Gastrocnemius medialis (tissue), 4 donors: ENCODE measurements around the gene PUM1. TPM values are rescaled to one million over a fixed set of nuclear protein-coding genes. Genes with fewer than 3 reads are reported as not detected.

Experiments
- ATAC-seq, 2 donors: fragments of 150-250 bp; one replicate each; pipeline ENCODE4 v1.9.1; 2016
- DNase-seq, 2 donors: peaks; one replicate each; pipeline ENCODE4 v3.0.0-alpha.2; 2019
- H3K27ac ChIP-seq, 4 donors: fragments of 200-600 bp; sonication (generic); 1 replicate in 1 of 4; 2 replicates in 3 of 4; pipeline ENCODE4 v1.5.1; 2016 to 2018; ENCODE audit warnings: mild to moderate bottlenecking in 2 of 4, moderate library complexity in 1 of 4
- H3K27me3 ChIP-seq, 3 donors: fragments of 200-600 bp; sonication (generic) in 2 of 3; 1 replicate in 1 of 3; 2 replicates in 2 of 3; pipeline versions ENCODE4 v1.5.1 to v1.6.0; 2016 to 2019; ENCODE audit warnings: mild to moderate bottlenecking in 1 of 3, moderate library complexity in 1 of 3
- H3K36me3 ChIP-seq, 2 donors: fragments of 200-600 bp; sonication (generic) in 1 of 2; one replicate each; pipeline ENCODE4 v1.5.1; 2017 to 2018
- H3K4me1 ChIP-seq, 2 donors: fragments of 200-600 bp; sonication (generic) in 1 of 2; one replicate each; pipeline ENCODE4 v1.5.1; 2016 to 2017; ENCODE audit warnings: mild to moderate bottlenecking in 2 of 2
- H3K4me3 ChIP-seq, 4 donors: fragments of 200-600 bp; sonication (generic) in 3 of 4; 1 replicate in 1 of 4; 2 replicates in 3 of 4; pipeline ENCODE4 v1.5.1; 2016 to 2019; ENCODE audit warnings: mild to moderate bottlenecking in 2 of 4
- H3K9me3 ChIP-seq, 3 donors: fragments of 200-600 bp; sonication (generic) in 2 of 3; 1 replicate in 1 of 3; 2 replicates in 2 of 3; pipeline ENCODE4 v1.5.1; 2016 to 2019
- POLR2A ChIP-seq, 2 donors: fragments of 450-650 bp; IDR thresholded peaks; one replicate each; pipeline ENCODE4 v1.6.1; 2017; ENCODE audit warnings: antibody characterized with exemption in 2 of 2, mild to moderate bottlenecking in 2 of 2, moderate library complexity in 2 of 2
- in situ Hi-C, 4 donors: fragments of 200-750 bp; cut with MboI; loops; one replicate each; pipeline versions ENCODE4 v1.15.0 to v1.8.0; 2017; ENCODE audit warnings: low sequenced_read_pairs in 4 of 4
- intact Hi-C: fragments of 100-400 bp; cut with DNase I; formaldehyde crosslinking; loops from one replicate; pipeline ENCODE4 v1.15.1; 2023; ENCODE audit warnings: low total_unique reads
- total RNA-seq, 4 donors: library from RNA; depleted of rRNA; stranded (reverse); fragments of >200 nt; gene quantifications; one replicate each; pipeline versions ENCODE4 v1.1.0 to v1.2.3, GENCODE V29; 2016
- TF ChIP-seq, protein P1 (sequence below), 5 experiments: fragments of 450-650 bp in 3 of 5; fragments of 200-600 bp in 2 of 5; sonication (generic) in 2 of 5; IDR thresholded peaks in 4 of 5; conservative IDR thresholded peaks in 1 of 5; 1 replicate in 4 of 5; 2 replicates in 1 of 5; pipeline ENCODE4 v1.5.1; 2016 to 2019; ENCODE audit warnings: antibody characterized with exemption in 5 of 5, mild to moderate bottlenecking in 3 of 5, moderate library complexity in 3 of 5

PUM1 gene
- total RNA-seq, 4 donors from 2014 or later = 56.7 to 111 (median 76.4) TPM

DNA sequence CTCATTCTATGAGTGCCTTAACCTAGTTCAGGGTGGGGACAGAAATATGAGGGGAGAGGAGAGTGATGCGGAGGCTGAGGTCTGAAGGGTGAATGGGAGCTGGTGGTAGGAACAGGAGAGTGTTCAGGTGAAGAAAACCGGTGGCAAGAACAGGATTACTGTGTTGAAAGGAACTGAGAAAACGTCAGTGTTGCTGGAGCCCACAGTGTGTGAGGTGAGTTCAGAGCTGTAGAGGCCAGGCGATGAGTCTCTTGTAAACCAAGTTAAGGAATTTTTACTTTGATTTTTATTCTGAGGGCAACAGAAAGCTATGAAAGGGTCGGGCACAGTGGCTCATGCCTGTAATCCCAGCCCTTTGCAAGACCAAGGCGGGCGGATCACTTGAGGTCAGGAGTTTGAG, 45.3 kb upstream of the PUM1 start:
- H3K27ac ChIP-seq = no peak overlapping the region
- no peak for ATAC-seq
- peaks cover 0 to 6% of the 10 kb centered on the region in 2 donors for H3K4me1 ChIP-seq
- no peaks in the 10 kb centered on the region for H3K9me3 ChIP-seq
- H3K36me3 ChIP-seq = no peaks in the 10 kb centered on the region
- H3K27me3 ChIP-seq = no peaks in the 10 kb centered on the region
- DNase-seq = no peak
- TF ChIP-seq, protein P1, sequence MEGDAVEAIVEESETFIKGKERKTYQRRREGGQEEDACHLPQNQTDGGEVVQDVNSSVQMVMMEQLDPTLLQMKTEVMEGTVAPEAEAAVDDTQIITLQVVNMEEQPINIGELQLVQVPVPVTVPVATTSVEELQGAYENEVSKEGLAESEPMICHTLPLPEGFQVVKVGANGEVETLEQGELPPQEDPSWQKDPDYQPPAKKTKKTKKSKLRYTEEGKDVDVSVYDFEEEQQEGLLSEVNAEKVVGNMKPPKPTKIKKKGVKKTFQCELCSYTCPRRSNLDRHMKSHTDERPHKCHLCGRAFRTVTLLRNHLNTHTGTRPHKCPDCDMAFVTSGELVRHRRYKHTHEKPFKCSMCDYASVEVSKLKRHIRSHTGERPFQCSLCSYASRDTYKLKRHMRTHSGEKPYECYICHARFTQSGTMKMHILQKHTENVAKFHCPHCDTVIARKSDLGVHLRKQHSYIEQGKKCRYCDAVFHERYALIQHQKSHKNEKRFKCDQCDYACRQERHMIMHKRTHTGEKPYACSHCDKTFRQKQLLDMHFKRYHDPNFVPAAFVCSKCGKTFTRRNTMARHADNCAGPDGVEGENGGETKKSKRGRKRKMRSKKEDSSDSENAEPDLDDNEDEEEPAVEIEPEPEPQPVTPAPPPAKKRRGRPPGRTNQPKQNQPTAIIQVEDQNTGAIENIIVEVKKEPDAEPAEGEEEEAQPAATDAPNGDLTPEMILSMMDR (IDR thresholded peaks at IDR 0.05 in 4 of 5, conservative IDR thresholded peaks at IDR 0.05 in 1 of 5) = no peak
- TF ChIP-seq POLR2A (IDR thresholded peaks at IDR 0.05) = no peak
- intact Hi-C loops = no loop called here
- H3K4me3 ChIP-seq = no peak overlapping the region
- in situ Hi-C loops = no loop called here

DNA sequence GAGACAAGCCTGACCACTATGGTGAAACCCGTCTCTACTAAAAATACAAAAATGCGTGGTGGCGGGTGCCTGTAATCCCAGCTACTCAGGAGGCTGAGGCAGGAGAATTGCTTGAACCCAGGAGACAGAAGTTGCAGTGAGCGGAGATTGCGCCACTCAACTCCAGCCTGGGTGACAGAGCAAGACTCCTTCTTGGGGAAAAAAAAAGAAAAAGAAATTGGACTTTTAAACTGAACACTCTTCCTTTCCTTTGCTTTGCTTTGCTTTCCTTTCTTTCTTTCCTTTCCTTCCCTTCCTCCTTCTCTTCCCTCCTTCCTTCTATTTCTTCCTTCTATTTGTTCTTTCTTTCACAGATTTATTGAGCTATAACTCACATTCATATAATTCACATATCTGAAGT, 43.3 kb upstream of the PUM1 start:
- DNase-seq (no peak), ATAC-seq (no peak)
- TF ChIP-seq POLR2A (IDR thresholded peaks at IDR 0.05) = no peak
- TF ChIP-seq, protein P1 (IDR thresholded peaks at IDR 0.05 in 4 of 5, conservative IDR thresholded peaks at IDR 0.05 in 1 of 5) = no peak
- Histone ChIP-seq H3K27me3 (no peaks in the 10 kb centered on the region), H3K27ac (no peak overlapping the region), H3K4me1 (no peaks in the 10 kb centered on the region), H3K9me3 (no peaks in the 10 kb centered on the region), H3K4me3 (no peak overlapping the region), H3K36me3 (no peaks in the 10 kb centered on the region)
- in situ Hi-C loops = no loop called here
- intact Hi-C loops = no loop called here

DNA sequence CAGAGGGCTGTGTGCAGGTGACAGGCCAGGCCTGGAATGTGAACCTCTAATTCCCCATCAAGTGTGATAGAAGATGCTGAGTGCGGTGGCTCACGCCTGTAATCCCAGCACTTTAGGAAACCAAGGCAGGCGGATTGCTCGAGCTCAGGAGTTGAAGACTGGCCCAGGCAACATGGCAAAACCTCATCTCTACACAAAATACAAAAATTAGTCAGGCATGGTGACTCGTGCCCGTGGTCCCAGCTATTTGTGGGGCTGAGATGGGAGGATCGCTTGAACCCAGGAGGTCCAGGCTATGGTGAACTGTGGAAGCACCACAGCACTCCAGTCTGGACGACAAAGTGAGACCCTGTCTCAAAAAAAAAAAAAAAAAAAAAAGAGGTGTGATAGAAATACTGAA, 40.1 kb upstream of the PUM1 start:
- TF ChIP-seq, protein P1 (IDR thresholded peaks at IDR 0.05 in 4 of 5, conservative IDR thresholded peaks at IDR 0.05 in 1 of 5) = no peak
- no peak for TF ChIP-seq POLR2A (IDR thresholded peaks at IDR 0.05)
- no peaks in the 10 kb centered on the region for H3K9me3 ChIP-seq
- no peak for ATAC-seq
- intact Hi-C loops (no loop called here), in situ Hi-C loops (no loop called here)
- no peaks in the 10 kb centered on the region for H3K36me3 ChIP-seq
- no peak for DNase-seq
- H3K27ac ChIP-seq = no peak overlapping the region
- H3K4me1 ChIP-seq = peaks cover 8 to 14% of the 10 kb centered on the region in 2 donors
- H3K4me3 ChIP-seq = no peak overlapping the region
- no peaks in the 10 kb centered on the region for H3K27me3 ChIP-seq

DNA sequence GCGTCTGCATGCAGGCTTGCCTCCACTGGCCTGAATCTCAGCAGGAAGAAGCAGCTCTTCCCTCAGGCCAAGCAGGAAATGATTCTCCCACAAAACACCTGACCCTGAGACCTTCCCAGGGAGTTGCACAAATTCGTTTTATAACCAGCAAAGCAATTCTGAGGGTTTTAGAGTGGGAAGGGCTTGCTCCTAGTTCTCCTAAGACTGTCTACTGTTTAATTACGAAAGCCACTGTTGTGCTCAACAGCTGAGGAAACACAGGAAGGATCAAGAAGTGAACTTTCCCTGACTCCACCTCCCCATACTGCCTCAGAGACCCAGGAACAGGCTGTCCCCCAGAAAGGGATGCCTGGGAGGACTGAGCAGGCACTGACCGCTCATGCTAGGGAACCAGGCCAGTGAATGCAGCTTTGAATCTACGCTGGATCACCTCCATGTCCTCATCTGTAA, 37.0 kb upstream of the PUM1 start:
- Histone ChIP-seq H3K36me3 (no peaks in the 10 kb centered on the region), H3K27ac (peak overlapping the region in 1 of 4 donors; percentile 59), H3K27me3 (no peaks in the 10 kb centered on the region), H3K4me3 (no peak overlapping the region), H3K4me1 (peaks cover 8 to 14% of the 10 kb centered on the region in 2 donors), H3K9me3 (no peaks in the 10 kb centered on the region)
- intact Hi-C loops = no loop called here
- no peak for TF ChIP-seq POLR2A (IDR thresholded peaks at IDR 0.05)
- TF ChIP-seq, protein P1 (IDR thresholded peaks at IDR 0.05 in 4 of 5, conservative IDR thresholded peaks at IDR 0.05 in 1 of 5) = no peak
- in situ Hi-C loops = no loop called here
- ATAC-seq (peak; percentile 30 to 83), DNase-seq (peak in 1 of 2 donors; percentile 42)

DNA sequence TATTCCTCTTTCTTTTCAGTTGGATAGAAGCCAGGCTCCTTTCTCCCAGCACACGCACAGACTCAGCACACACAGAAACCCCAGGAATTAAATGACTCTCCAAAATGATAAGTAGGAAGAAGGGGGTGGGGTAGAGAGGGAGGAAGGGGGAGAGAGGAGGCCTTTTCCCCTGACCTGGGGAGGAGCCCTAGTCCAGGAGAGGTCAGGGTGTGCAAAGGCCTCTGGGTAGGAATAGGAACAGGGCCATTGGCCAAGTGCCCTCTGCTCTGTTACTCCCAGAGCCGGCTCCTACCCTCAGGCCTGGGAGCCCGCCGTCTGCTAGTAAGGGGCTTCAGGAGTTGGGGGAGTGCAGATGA, 35.6 kb upstream of the PUM1 start:
- DNase-seq (no peak), ATAC-seq (no peak)
- TF ChIP-seq, protein P1 (IDR thresholded peaks at IDR 0.05 in 4 of 5, conservative IDR thresholded peaks at IDR 0.05 in 1 of 5) = no peak
- TF ChIP-seq POLR2A (IDR thresholded peaks at IDR 0.05) = no peak
- intact Hi-C loops = no loop called here
- Histone ChIP-seq H3K4me3 (no peak overlapping the region), H3K27ac (peak overlapping the region in 1 of 4 donors; percentile 1), H3K27me3 (no peaks in the 10 kb centered on the region), H3K36me3 (no peaks in the 10 kb centered on the region), H3K9me3 (no peaks in the 10 kb centered on the region), H3K4me1 (peaks cover 8 to 14% of the 10 kb centered on the region in 2 donors)
- in situ Hi-C loops = no loop called here
